Keratinocyte (primary cell): ENCODE data around the gene CXCL14. TPM values are rescaled to one million over a fixed set of nuclear protein-coding genes. Genes with fewer than 3 reads are reported as not detected.

Experiments
- DNase-seq: peaks from one replicate; pipeline ENCODE4 v3.0.0-alpha.2; 2011; ENCODE audit warnings: low read depth, missing footprints, low spot score
- FAIRE-seq: peaks from 2 replicates; lab custom pipeline; 2011; peaks lifted over from hg19 to GRCh38; lab: Jason Lieb, UNC
- H2AFZ ChIP-seq: 2 replicates; pipeline ENCODE4 v1.6.0; 2012; ENCODE audit warnings: low read length, control low read depth, inconsistent platforms; ENCODE audit not compliant: control insufficient read depth
- H3K27ac ChIP-seq: 2 replicates; pipeline ENCODE4 v1.5.1; 2011; ENCODE audit warnings: low read length; ENCODE audit not compliant: control insufficient read depth, insufficient read depth
- H3K27me3 ChIP-seq: 3 replicates; pipeline ENCODE4 v1.6.0; 2011; ENCODE audit warnings: low read length; ENCODE audit not compliant: control insufficient read depth, insufficient read depth; ENCODE audit errors: extremely low read depth
- H3K36me3 ChIP-seq, 2 experiments: 2 replicates in 1 of 2; 3 replicates in 1 of 2; pipeline ENCODE4 v1.5.1; 2011; ENCODE audit warnings: low read length in 2 of 2, mild to moderate bottlenecking in 1 of 2; ENCODE audit not compliant: control insufficient read depth in 2 of 2, insufficient read depth in 2 of 2; ENCODE audit errors: extremely low read depth in 1 of 2
- H3K4me1 ChIP-seq: 3 replicates; pipeline ENCODE4 v1.5.1; 2011; ENCODE audit warnings: low read length; ENCODE audit not compliant: control insufficient read depth, insufficient read depth; ENCODE audit errors: extremely low read depth
- H3K4me2 ChIP-seq: 3 replicates; pipeline ENCODE4 v1.6.0; 2011; ENCODE audit warnings: low read depth, low read length; ENCODE audit not compliant: control insufficient read depth, insufficient read depth; ENCODE audit errors: extremely low read depth
- H3K4me3 ChIP-seq, 3 experiments: fragments of 200-600 bp in 1 of 3; sonication (generic) in 1 of 3; 2 replicates in 2 of 3; 3 replicates in 1 of 3; pipeline ENCODE4 v1.5.1; 2011 to 2016; ENCODE audit warnings: low read length in 3 of 3, mild to moderate bottlenecking in 3 of 3, control low read depth in 2 of 3, inconsistent platforms in 1 of 3, low read depth in 1 of 3, mixed read lengths in 1 of 3, mixed run types in 1 of 3, moderate library complexity in 1 of 3; ENCODE audit not compliant: control insufficient read depth in 2 of 3, insufficient read depth in 2 of 3; ENCODE audit errors: extremely low read depth in 1 of 3
- H3K79me2 ChIP-seq: 2 replicates; pipeline ENCODE4 v1.6.0; 2012; ENCODE audit warnings: low read length; ENCODE audit not compliant: control insufficient read depth, insufficient read depth
- H3K9ac ChIP-seq: 3 replicates; pipeline ENCODE4 v1.6.0; 2011; ENCODE audit warnings: low read length; ENCODE audit not compliant: control insufficient read depth, insufficient read depth; ENCODE audit errors: extremely low read depth
- H3K9me1 ChIP-seq: 3 replicates; pipeline ENCODE4 v1.6.0; 2011; ENCODE audit warnings: low read length; ENCODE audit not compliant: control insufficient read depth, insufficient read depth; ENCODE audit errors: extremely low read depth
- H3K9me3 ChIP-seq: 2 replicates; pipeline ENCODE4 v1.5.1; 2012; ENCODE audit warnings: low read depth, low read length; ENCODE audit not compliant: control insufficient read depth
- H4K20me1 ChIP-seq: 3 replicates; pipeline ENCODE4 v1.6.0; 2011; ENCODE audit warnings: low read length; ENCODE audit not compliant: control insufficient read depth, insufficient read depth; ENCODE audit errors: extremely low read depth
- EZH2 ChIP-seq: IDR thresholded peaks from one replicate; pipeline ENCODE4 v1.6.1; 2012; ENCODE audit warnings: inconsistent platforms, mild to moderate bottlenecking, low read length, moderate library complexity
- dilution Hi-C: fragments of 300-500 bp; cut with MboI; formaldehyde crosslinking; loops from one replicate; pipeline ENCODE4 v1.7.0; 2020; ENCODE audit warnings: low sequenced_read_pairs; ENCODE audit not compliant: extremely low pct_ligation_motif_present
- polyA plus RNA-seq, 5 experiments: library from polyadenylated mRNA; depleted of rRNA in 3 of 5; stranded (reverse) in 3 of 5; stranded (forward) in 1 of 5; unstranded in 1 of 5; fragments of >200 nt; gene quantifications; 1 replicate in 1 of 5; 2 replicates in 3 of 5; 3 replicates in 1 of 5; pipeline versions ENCODE4 v1.2.1 to v1.2.3, GENCODE V29; 2011 to 2012; ENCODE audit warnings: missing spikeins in 2 of 5, low read depth in 1 of 5, low replicate concordance in 1 of 5
- TF ChIP-seq, protein P1 (sequence below), 3 experiments: IDR thresholded peaks in 1 of 3; conservative IDR thresholded peaks in 1 of 3; optimal IDR thresholded peaks in 1 of 3; 2 replicates in 2 of 3; 3 replicates in 1 of 3; pipeline versions ENCODE3 to v1.5.1; 2011; ENCODE audit warnings: low read length in 3 of 3, mild to moderate bottlenecking in 3 of 3, moderate library complexity in 2 of 3, control low read depth in 1 of 3, inconsistent platforms in 1 of 3; ENCODE audit not compliant: insufficient read depth in 2 of 3; ENCODE audit errors: extremely low read depth in 1 of 3

The CXCL14 gene
- polyA plus RNA-seq, 1 donor (not counting 4 experiments of a cell fraction or from before 2014, with no cell fraction given), result 124 TPM

DNA sequence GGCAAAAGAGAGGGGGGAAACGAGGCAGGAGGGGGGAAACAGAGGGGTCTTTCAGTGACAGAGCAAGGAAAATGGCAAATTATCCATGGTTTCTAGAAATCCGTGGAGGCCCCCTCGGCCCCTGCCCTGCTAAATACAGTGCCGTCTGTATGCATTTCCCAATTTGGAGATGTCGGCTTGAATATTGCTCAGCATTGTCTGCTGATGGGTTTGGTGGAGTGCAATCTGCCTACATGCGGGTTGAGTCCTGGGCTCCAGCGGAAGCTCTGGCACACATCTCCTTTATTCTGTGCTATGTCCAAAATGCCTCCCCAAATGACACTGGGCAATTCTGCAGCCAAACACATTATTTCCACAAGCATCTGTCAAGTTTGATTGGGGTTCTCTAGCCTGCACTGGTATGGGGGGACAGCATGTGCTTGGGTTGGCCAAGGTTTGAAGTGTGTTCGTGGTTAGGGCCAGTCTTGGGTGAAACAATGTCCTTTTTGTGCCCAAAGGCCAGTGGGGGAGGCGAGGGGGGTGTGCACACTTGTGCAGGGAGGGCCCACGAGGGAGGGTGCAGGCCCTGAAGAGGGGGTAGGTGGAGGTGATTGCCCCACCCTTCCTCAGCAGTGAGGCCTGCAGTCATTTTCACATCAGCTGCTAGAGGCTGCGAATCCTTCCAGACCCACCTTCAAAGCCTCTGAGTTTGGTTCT, 36.8 kb downstream of the CXCL14 start:
- Histone ChIP-seq H3K9me3 (no peaks in the 10 kb centered on the region), H3K27ac (no peak overlapping the region), H3K4me1 (peaks cover 4% of the 10 kb centered on the region), H3K79me2 (no peaks in the 10 kb centered on the region), H3K27me3 (peaks cover 69% of the 10 kb centered on the region), H3K4me2 (no peak overlapping the region), H3K36me3 (no peaks in the 10 kb centered on the region), H3K9ac (no peak overlapping the region), H2AFZ (no peak overlapping the region), H3K9me1 (no peaks in the 10 kb centered on the region), H4K20me1 (no peaks in the 10 kb centered on the region), H3K4me3 (no peak overlapping the region)
- dilution Hi-C loops, result no loop called here
- DNase-seq, result no peak
- no peak for FAIRE-seq
- TF ChIP-seq, protein P1, sequence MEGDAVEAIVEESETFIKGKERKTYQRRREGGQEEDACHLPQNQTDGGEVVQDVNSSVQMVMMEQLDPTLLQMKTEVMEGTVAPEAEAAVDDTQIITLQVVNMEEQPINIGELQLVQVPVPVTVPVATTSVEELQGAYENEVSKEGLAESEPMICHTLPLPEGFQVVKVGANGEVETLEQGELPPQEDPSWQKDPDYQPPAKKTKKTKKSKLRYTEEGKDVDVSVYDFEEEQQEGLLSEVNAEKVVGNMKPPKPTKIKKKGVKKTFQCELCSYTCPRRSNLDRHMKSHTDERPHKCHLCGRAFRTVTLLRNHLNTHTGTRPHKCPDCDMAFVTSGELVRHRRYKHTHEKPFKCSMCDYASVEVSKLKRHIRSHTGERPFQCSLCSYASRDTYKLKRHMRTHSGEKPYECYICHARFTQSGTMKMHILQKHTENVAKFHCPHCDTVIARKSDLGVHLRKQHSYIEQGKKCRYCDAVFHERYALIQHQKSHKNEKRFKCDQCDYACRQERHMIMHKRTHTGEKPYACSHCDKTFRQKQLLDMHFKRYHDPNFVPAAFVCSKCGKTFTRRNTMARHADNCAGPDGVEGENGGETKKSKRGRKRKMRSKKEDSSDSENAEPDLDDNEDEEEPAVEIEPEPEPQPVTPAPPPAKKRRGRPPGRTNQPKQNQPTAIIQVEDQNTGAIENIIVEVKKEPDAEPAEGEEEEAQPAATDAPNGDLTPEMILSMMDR (optimal IDR thresholded peaks at IDR 0.05 in 1 of 3, IDR thresholded peaks at IDR 0.05 in 1 of 3, conservative IDR thresholded peaks at IDR 0.05 in 1 of 3; ENCODE audit: extremely low read depth in 1 of 3, insufficient read depth in 2 of 3, low read length in 3 of 3), result no peak
- TF ChIP-seq EZH2, result no peak

DNA sequence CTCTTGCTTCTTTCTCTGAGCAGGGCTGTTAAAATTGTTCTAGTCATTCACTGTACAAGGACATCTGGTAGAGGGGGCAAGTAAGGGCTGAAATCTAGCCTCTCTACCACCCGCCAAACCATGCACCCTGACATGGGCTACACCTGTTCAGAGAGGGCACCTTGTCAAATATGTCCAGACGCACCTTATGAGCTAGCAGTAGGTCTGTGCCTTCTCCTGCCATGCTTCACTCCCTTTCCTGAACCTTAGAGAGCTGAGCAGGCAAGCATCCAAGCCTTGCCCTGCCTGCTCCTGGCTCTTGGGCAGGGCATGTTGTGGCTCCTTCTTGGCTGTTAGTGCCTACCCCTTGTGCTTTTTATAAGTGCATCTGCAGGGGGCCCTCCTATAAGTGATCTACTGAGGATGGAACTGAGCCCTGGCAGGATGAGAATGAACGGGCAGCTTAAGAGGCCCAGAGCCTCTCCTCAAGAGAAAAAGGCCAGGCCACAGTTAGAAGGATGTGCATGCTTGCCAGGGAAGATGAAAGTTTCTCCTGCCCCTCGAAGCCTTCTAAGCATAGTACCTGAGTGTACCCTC, 39.3 kb downstream of the CXCL14 start:
- no peak for TF ChIP-seq EZH2
- TF ChIP-seq, protein P1 (optimal IDR thresholded peaks at IDR 0.05 in 1 of 3, IDR thresholded peaks at IDR 0.05 in 1 of 3, conservative IDR thresholded peaks at IDR 0.05 in 1 of 3; ENCODE audit: extremely low read depth in 1 of 3, insufficient read depth in 2 of 3, low read length in 3 of 3), result no peak
- H3K9ac ChIP-seq, result no peak overlapping the region
- FAIRE-seq (no peak), DNase-seq (no peak)
- no peak overlapping the region for H3K4me3 ChIP-seq
- H3K27me3 ChIP-seq, result peaks cover 75% of the 10 kb centered on the region
- no peaks in the 10 kb centered on the region for H3K9me3 ChIP-seq
- no peaks in the 10 kb centered on the region for H3K9me1 ChIP-seq
- dilution Hi-C loops, result no loop called here
- no peaks in the 10 kb centered on the region for H3K36me3 ChIP-seq
- no peaks in the 10 kb centered on the region for H3K79me2 ChIP-seq
- H2AFZ ChIP-seq, result no peak overlapping the region
- no peaks in the 10 kb centered on the region for H4K20me1 ChIP-seq
- no peak overlapping the region for H3K27ac ChIP-seq
- H3K4me2 ChIP-seq, result no peak overlapping the region
- H3K4me1 ChIP-seq, result peaks cover 10% of the 10 kb centered on the region
